SIG-M5 treated with dmso at 0.1 percent for 504 hours (cell line): ENCODE data around the gene MDM2.
A peak's percentile ranks its signal among the peaks of the same experiment; 100 is the strongest.

Experiments
- DNase-seq: peaks from one replicate; lab custom pipeline; 2025; ENCODE audit not compliant: unreplicated experiment; lab: John Stamatoyannopoulos, UW

MDM2 gene

GRCh38 chr12:68876461-68876860 is 68.5 kb downstream of the MDM2 start:
- no peak for DNase-seq

- DNase-seq = no peak
Observed at GRCh38 chr12:68877583-68877982, 69.6 kb downstream of the MDM2 start.

GRCh38 chr12:68878283-68878682 is 70.3 kb downstream of the MDM2 start:
- no peak for DNase-seq

GRCh38 chr12:68878846-68879245 is 70.9 kb downstream of the MDM2 start:
- no peak for DNase-seq

- DNase-seq = no peak
Observed at GRCh38 chr12:68880660-68881325, 72.8 kb downstream of the MDM2 start.

GRCh38 chr12:68882251-68882964 is 74.4 kb downstream of the MDM2 start:
- DNase-seq = no peak

- no peak for DNase-seq
Observed at GRCh38 chr12:68883151-68883550, 75.2 kb downstream of the MDM2 start.

- DNase-seq = no peak
Observed at GRCh38 chr12:68884251-68884650, 76.3 kb downstream of the MDM2 start.

GRCh38 chr12:68885381-68885780 is 77.4 kb downstream of the MDM2 start:
- DNase-seq = no peak

GRCh38 chr12:68886636-68887572 is 78.9 kb downstream of the MDM2 start:
- DNase-seq = no peak

- DNase-seq = no peak
Observed at GRCh38 chr12:68887641-68888040, 79.7 kb downstream of the MDM2 start.

GRCh38 chr12:68888243-68888642 is 80.3 kb downstream of the MDM2 start:
- DNase-seq = no peak

GRCh38 chr12:68890701-68891113 is 82.7 kb downstream of the MDM2 start:
- DNase-seq = no peak

- DNase-seq = no peak
Observed at GRCh38 chr12:68891141-68891540, 83.2 kb downstream of the MDM2 start.

GRCh38 chr12:68893201-68893600 is 85.2 kb downstream of the MDM2 start:
- no peak for DNase-seq

GRCh38 chr12:68893741-68894140 is 85.8 kb downstream of the MDM2 start:
- DNase-seq = no peak

- no peak for DNase-seq
Observed at GRCh38 chr12:68894276-68894855, 86.4 kb downstream of the MDM2 start.

- peak; percentile 41 for DNase-seq
Observed at GRCh38 chr12:68896881-68897540, 89.0 kb downstream of the MDM2 start.

GRCh38 chr12:68899251-68899771 is 91.3 kb downstream of the MDM2 start:
- DNase-seq = no peak

GRCh38 chr12:68900241-68900640 is 92.3 kb downstream of the MDM2 start:
- DNase-seq = no peak
